Right lobe of liver (tissue), 4 donors: ENCODE measurements around the gene APRT.

Experiments
- CTCF ChIP-seq, 4 donors: fragments of 200-600 bp in 3 of 4; fragments of 450-650 bp in 1 of 4; IDR thresholded peaks; one replicate each; pipeline versions ENCODE4 v1.5.1 to v1.8.0; 2016 to 2022; ENCODE audit warnings: antibody characterized with exemption in 4 of 4, mild to moderate bottlenecking in 2 of 4
- POLR2A ChIP-seq: fragments of 450-650 bp; IDR thresholded peaks from one replicate; pipeline ENCODE4 v1.6.1; 2017; ENCODE audit warnings: antibody characterized with exemption, mild to moderate bottlenecking
- donor health status: DM: no; HTN: no; CAD: no.
- donor health status: DM: no; HTN: no; CAD: no.
- donor health status: DM: no; HTN: yes; CAD: no.

GRCh38 chr16:88840600-88841215, 29.0 kb upstream of the APRT start:
- no peak for TF ChIP-seq CTCF (IDR thresholded peaks at IDR 0.05)
- TF ChIP-seq POLR2A, result no peak
